Neural cell (in vitro differentiated cells): Measurements from ENCODE around the gene KCNJ4. TPM values are rescaled to one million over a fixed set of nuclear protein-coding genes. Genes with fewer than 3 reads are reported as not detected.

Experiments
- H2AFZ ChIP-seq: fragments of 200-600, 300-800 bp; sonication (generic), shearing (Covaris generic); 2 replicates; pipeline ENCODE4 v1.6.0; 2014; ENCODE audit warnings: low read depth, mild to moderate bottlenecking, antibody characterized with exemption, low read length, moderate library complexity
- H3F3A ChIP-seq: fragments of 200-600 bp; shearing (Covaris generic); 2 replicates; pipeline ENCODE4 v1.6.1; 2016; ENCODE audit warnings: mild to moderate bottlenecking, moderate library complexity, mixed read lengths, antibody characterized with exemption, low read length; ENCODE audit not compliant: insufficient read depth, poor library complexity, severe bottlenecking
- H3K27ac ChIP-seq: fragments of 200-600, 300-800 bp; sonication (generic), shearing (Covaris generic); 2 replicates; pipeline ENCODE4 v1.5.1; 2014; ENCODE audit warnings: mild to moderate bottlenecking, low read length, moderate library complexity
- H3K27me3 ChIP-seq: fragments of 300-800, 200-600 bp; sonication (generic), shearing (Covaris generic); 2 replicates; pipeline ENCODE4 v1.6.0; 2014; ENCODE audit warnings: mild to moderate bottlenecking, low read depth, low read length, moderate library complexity; ENCODE audit not compliant: insufficient read depth
- H3K36me3 ChIP-seq: fragments of 300-800, 200-600 bp; sonication (generic), shearing (Covaris generic); 2 replicates; pipeline ENCODE4 v1.5.1; 2014; ENCODE audit warnings: mild to moderate bottlenecking, antibody characterized with exemption, low read length, moderate library complexity; ENCODE audit not compliant: insufficient read depth
- H3K4me2 ChIP-seq: fragments of 300-800, 200-600 bp; sonication (generic), shearing (Covaris generic); 2 replicates; pipeline ENCODE4 v1.6.0; 2014; ENCODE audit warnings: mild to moderate bottlenecking, low read length
- H3K4me3 ChIP-seq: fragments of 300-800, 200-600 bp; sonication (generic), shearing (Covaris generic); 2 replicates; pipeline ENCODE4 v1.5.1; 2014; ENCODE audit warnings: mild to moderate bottlenecking, low read length, moderate library complexity
- H3K79me2 ChIP-seq: fragments of 200-600 bp; shearing (Covaris generic); replicated peaks from 2 replicates; pipeline ENCODE4 v1.6.0; 2014; ENCODE audit warnings: mild to moderate bottlenecking, low read length, moderate library complexity; ENCODE audit not compliant: insufficient read depth
- H3K9ac ChIP-seq: fragments of 300-800, 200-600 bp; sonication (generic), shearing (Covaris generic); 2 replicates; pipeline ENCODE4 v1.6.1; 2016; ENCODE audit warnings: mild to moderate bottlenecking, low read length, mixed read lengths
- H3K9me2 ChIP-seq: fragments of 200-600 bp; shearing (Covaris generic); 2 replicates; pipeline ENCODE4 v1.6.1; 2016; ENCODE audit warnings: mild to moderate bottlenecking, low read length, mixed read lengths; ENCODE audit not compliant: insufficient read depth
- H3K9me3 ChIP-seq: fragments of 200-600, 300-800 bp; sonication (generic), shearing (Covaris generic); 2 replicates; pipeline ENCODE4 v1.6.1; 2016; ENCODE audit warnings: mild to moderate bottlenecking, mixed run types, low read length, moderate library complexity, mixed read lengths
- H4K20me1 ChIP-seq: fragments of 200-600 bp; shearing (Covaris generic); 2 replicates; pipeline ENCODE4 v1.6.1; 2016; ENCODE audit warnings: mild to moderate bottlenecking, mixed run types; ENCODE audit not compliant: insufficient read depth
- CTCF ChIP-seq: fragments of 450-650 bp; IDR thresholded peaks from 2 replicates; pipeline ENCODE4 v1.5.1; 2014; ENCODE audit warnings: antibody characterized with exemption, mild to moderate bottlenecking, moderate library complexity; ENCODE audit not compliant: poor library complexity, severe bottlenecking
- EP300 ChIP-seq: fragments of 450-650 bp; conservative IDR thresholded peaks from 2 replicates; pipeline ENCODE4 v1.6.1; 2014; ENCODE audit warnings: antibody characterized with exemption, mild to moderate bottlenecking, moderate library complexity; ENCODE audit not compliant: poor library complexity, severe bottlenecking
- EZH2 ChIP-seq: fragments of 200-600, 300-800 bp; shearing (Covaris generic), sonication (generic); IDR thresholded peaks from 2 replicates; pipeline ENCODE4 v1.6.1; 2014; ENCODE audit warnings: antibody characterized with exemption, low read length, borderline replicate concordance, mild to moderate bottlenecking; ENCODE audit not compliant: insufficient read depth, poor library complexity, severe bottlenecking
- MXI1 ChIP-seq: fragments of 450-650 bp; conservative IDR thresholded peaks from 2 replicates; pipeline ENCODE4 v1.6.1; 2014; ENCODE audit warnings: antibody characterized with exemption, mild to moderate bottlenecking; ENCODE audit not compliant: poor library complexity, severe bottlenecking
- POLR2AphosphoS5 ChIP-seq: IDR thresholded peaks from 2 replicates; pipeline ENCODE4 v1.6.1; 2012
- RAD21 ChIP-seq: fragments of 450-650 bp; conservative IDR thresholded peaks from 2 replicates; pipeline ENCODE4 v1.6.1; 2014; ENCODE audit warnings: antibody characterized with exemption, mild to moderate bottlenecking, moderate library complexity
- SMC3 ChIP-seq: fragments of 450-650 bp; conservative IDR thresholded peaks from 2 replicates; pipeline ENCODE4 v1.6.1; 2014; ENCODE audit warnings: antibody characterized with exemption, mild to moderate bottlenecking, moderate library complexity; ENCODE audit not compliant: poor library complexity
- TAF1 ChIP-seq: IDR thresholded peaks from 2 replicates; pipeline ENCODE4 v1.6.1; 2012; ENCODE audit warnings: low read depth
- polyA plus RNA-seq: library from polyadenylated mRNA; depleted of rRNA; stranded (reverse); fragments of >200 nt; gene quantifications from 2 replicates; pipeline ENCODE4 v1.2.3, GENCODE V29; 2014
- TF ChIP-seq, protein P1 (sequence below): IDR thresholded peaks from 2 replicates; pipeline ENCODE4 v1.6.1; 2012; ENCODE audit warnings: borderline replicate concordance

Gene KCNJ4
- polyA plus RNA-seq, 1 donor from 2014 or later: 1.7 TPM

DNA sequence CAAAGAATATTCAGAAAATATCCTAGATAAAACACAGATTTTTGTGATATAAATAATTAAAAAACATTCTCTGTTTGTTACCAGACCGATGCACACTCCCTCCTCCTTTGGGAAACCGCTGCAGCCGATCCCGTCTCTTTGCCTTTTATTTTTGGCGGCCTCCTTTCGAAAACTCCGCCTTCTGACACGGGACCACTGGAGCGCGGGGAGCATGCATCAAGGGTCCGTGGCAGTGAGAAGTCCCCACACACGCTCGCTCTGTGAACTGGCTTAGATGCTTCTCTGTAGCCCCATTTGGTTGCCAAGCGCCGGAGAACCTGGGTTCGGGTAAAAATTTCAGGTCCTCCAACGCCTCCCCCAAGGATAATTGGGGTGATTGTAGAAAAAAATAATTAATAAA, 34.1 kb upstream of the KCNJ4 start:
- Histone ChIP-seq H3K27me3 (no peaks in the 10 kb centered on the region), H3K27ac (no peak overlapping the region), H3K4me2 (no peak overlapping the region), H3K79me2 (peaks cover 10% of the 10 kb centered on the region), H3K9me2 (no peaks in the 10 kb centered on the region), H3F3A (no peaks in the 10 kb centered on the region), H3K4me3 (no peak overlapping the region), H2AFZ (no peak overlapping the region), H3K9ac (no peak overlapping the region), H3K9me3 (no peaks in the 10 kb centered on the region), H3K36me3 (peaks cover 27% of the 10 kb centered on the region), H4K20me1 (peaks cover 8% of the 10 kb centered on the region)
- TF ChIP-seq TAF1 (no peak), SMC3 (no peak), EZH2 (no peak), RAD21 (no peak), CTCF (no peak), MXI1 (no peak), POLR2AphosphoS5 (no peak), EP300 (no peak)
- TF ChIP-seq, protein P1, sequence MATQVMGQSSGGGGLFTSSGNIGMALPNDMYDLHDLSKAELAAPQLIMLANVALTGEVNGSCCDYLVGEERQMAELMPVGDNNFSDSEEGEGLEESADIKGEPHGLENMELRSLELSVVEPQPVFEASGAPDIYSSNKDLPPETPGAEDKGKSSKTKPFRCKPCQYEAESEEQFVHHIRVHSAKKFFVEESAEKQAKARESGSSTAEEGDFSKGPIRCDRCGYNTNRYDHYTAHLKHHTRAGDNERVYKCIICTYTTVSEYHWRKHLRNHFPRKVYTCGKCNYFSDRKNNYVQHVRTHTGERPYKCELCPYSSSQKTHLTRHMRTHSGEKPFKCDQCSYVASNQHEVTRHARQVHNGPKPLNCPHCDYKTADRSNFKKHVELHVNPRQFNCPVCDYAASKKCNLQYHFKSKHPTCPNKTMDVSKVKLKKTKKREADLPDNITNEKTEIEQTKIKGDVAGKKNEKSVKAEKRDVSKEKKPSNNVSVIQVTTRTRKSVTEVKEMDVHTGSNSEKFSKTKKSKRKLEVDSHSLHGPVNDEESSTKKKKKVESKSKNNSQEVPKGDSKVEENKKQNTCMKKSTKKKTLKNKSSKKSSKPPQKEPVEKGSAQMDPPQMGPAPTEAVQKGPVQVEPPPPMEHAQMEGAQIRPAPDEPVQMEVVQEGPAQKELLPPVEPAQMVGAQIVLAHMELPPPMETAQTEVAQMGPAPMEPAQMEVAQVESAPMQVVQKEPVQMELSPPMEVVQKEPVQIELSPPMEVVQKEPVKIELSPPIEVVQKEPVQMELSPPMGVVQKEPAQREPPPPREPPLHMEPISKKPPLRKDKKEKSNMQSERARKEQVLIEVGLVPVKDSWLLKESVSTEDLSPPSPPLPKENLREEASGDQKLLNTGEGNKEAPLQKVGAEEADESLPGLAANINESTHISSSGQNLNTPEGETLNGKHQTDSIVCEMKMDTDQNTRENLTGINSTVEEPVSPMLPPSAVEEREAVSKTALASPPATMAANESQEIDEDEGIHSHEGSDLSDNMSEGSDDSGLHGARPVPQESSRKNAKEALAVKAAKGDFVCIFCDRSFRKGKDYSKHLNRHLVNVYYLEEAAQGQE: no peak

DNA sequence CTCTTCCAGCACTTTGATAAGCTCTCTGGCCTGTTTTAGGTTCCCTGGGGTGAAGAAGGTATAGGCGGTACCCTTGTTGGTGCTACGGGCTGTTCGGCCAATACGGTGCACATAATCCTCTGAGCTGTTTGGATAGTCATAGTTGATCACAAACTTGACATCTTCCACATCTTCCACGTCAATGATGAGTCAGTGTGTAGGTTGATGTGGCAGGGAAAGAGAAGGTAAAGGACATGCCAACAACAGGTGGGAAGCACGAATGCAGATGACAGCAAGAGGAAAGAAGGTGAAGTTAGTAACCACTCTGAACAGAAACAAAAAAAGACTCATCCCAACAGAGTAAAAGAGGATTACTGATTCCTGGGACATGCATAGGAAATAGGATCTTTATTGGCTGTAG, 32.9 kb upstream of the KCNJ4 start:
- Histone ChIP-seq H3F3A (no peaks in the 10 kb centered on the region), H3K36me3 (peaks cover 32% of the 10 kb centered on the region), H4K20me1 (peaks cover 8% of the 10 kb centered on the region), H3K4me3 (no peak overlapping the region), H3K27me3 (no peaks in the 10 kb centered on the region), H3K79me2 (peaks cover 10% of the 10 kb centered on the region), H3K4me2 (no peak overlapping the region), H3K27ac (no peak overlapping the region), H3K9me2 (no peaks in the 10 kb centered on the region), H3K9me3 (no peaks in the 10 kb centered on the region), H2AFZ (no peak overlapping the region), H3K9ac (no peak overlapping the region)
- TF ChIP-seq CTCF (no peak), SMC3 (no peak), TAF1 (no peak), MXI1 (no peak), POLR2AphosphoS5 (no peak), EP300 (no peak), RAD21 (no peak), EZH2 (no peak)
- TF ChIP-seq, protein P1: no peak
